WTC11 (cell line): Measurements from ENCODE around the gene AGAP1.

Source experiments
- AR ChIP-seq: fragments of 250-450 bp; sonication (Bioruptor Pico); IDR thresholded peaks from 2 replicates; pipeline ENCODE4 v1.9.0; 2021; ENCODE audit warnings: mild to moderate bottlenecking
- ATF3 ChIP-seq: sonication (generic); formaldehyde crosslinking; conservative IDR thresholded peaks from 2 replicates; pipeline ENCODE4 v1.8.1; 2022; ENCODE audit warnings: mild to moderate bottlenecking, missing genetic modification reagents
- CTCF ChIP-seq: fragments of 200-600 bp; IDR thresholded peaks from 2 replicates; pipeline ENCODE4 v1.8.0; 2022; ENCODE audit warnings: antibody characterized with exemption
- PRDM15 ChIP-seq: sonication (generic); formaldehyde crosslinking; IDR thresholded peaks from 2 replicates; pipeline ENCODE4 v1.8.0; 2022; ENCODE audit warnings: missing genetic modification reagents
- STAT6 ChIP-seq: sonication (generic); formaldehyde crosslinking; conservative IDR thresholded peaks from 2 replicates; pipeline ENCODE4 v1.8.1; 2023; ENCODE audit warnings: mild to moderate bottlenecking, low read depth, missing genetic modification reagents, moderate library complexity
- TP53 ChIP-seq: sonication (generic); formaldehyde crosslinking; IDR thresholded peaks from 2 replicates; pipeline ENCODE4 v1.8.1; 2023; ENCODE audit warnings: mild to moderate bottlenecking, missing genetic modification reagents

- TF ChIP-seq STAT6 (CRISPR knock-in tag) (no peak), CTCF (no peak), ATF3 (CRISPR knock-in tag) (no peak), PRDM15 (CRISPR knock-in tag) (no peak), AR (no peak), TP53 (CRISPR knock-in tag) (no peak)
These were observed 590.1 kb downstream of the AGAP1 start for GRCh38 chr2:236083934-236084333.
